ENCODE data around the gene TMA7B. TPM values are rescaled to one million over a fixed set of nuclear protein-coding genes. Genes with fewer than 3 reads are reported as not detected.

The TMA7B gene
- total RNA-seq, 2 experiments from 2014 or later, result 5.1 to 11.0 TPM

- Mint-ChIP-seq H3K27ac (no peak overlapping the region), H3K4me3 (no peak overlapping the region), H3K27me3 (peaks cover 56% of the 10 kb centered on the region), H3K9me3 (ENCODE audit: low read depth) (no peaks in the 10 kb centered on the region), H3K36me3 (no peaks in the 10 kb centered on the region), H3K4me1 (peaks cover 5% of the 10 kb centered on the region)
- ATAC-seq (no peak), DNase-seq (no peak)
- CTCF ChIA-PET, result interaction anchor here (1.1 kb wide), 1 partner anchor 28 kb away, joined by 6 read pairs; no protein-coding TSS in a partner anchor
These were observed 36.5 kb downstream of the TMA7B start for GRCh38 chr22:39996732-39997131.

- CTCF ChIA-PET, result no interaction called here
- Mint-ChIP-seq H3K27me3 (peaks cover 56% of the 10 kb centered on the region), H3K4me3 (no peak overlapping the region), H3K27ac (no peak overlapping the region), H3K36me3 (no peaks in the 10 kb centered on the region), H3K4me1 (peaks cover 5% of the 10 kb centered on the region), H3K9me3 (ENCODE audit: low read depth) (no peaks in the 10 kb centered on the region)
- no peak for ATAC-seq
- DNase-seq, result no peak
These were observed 37.2 kb downstream of the TMA7B start for GRCh38 chr22:39997421-39997820.

GRCh38 chr22:39997939-39998726 lies 37.9 kb downstream of the TMA7B start:
- no peak for DNase-seq
- Mint-ChIP-seq H3K9me3 (ENCODE audit: low read depth) (no peaks in the 10 kb centered on the region), H3K4me1 (peaks cover 5% of the 10 kb centered on the region), H3K27ac (no peak overlapping the region), H3K4me3 (no peak overlapping the region), H3K27me3 (peaks cover 54% of the 10 kb centered on the region), H3K36me3 (no peaks in the 10 kb centered on the region)
- no peak for ATAC-seq
- CTCF ChIA-PET, result interaction anchor here (1.7 kb wide), 1 partner anchor 21 kb away, joined by 3 read pairs; no protein-coding TSS in a partner anchor

- no peak for ATAC-seq
These were observed 39.1 kb downstream of the TMA7B start for GRCh38 chr22:39999144-39999757.

GRCh38 chr22:40000171-40000570 lies 40.0 kb downstream of the TMA7B start:
- no peaks in the 10 kb centered on the region for H3K4me1 Mint-ChIP-seq
- H3K27me3 Mint-ChIP-seq, result peaks cover 45% of the 10 kb centered on the region
- H3K4me3 Mint-ChIP-seq, result no peak overlapping the region
- no peaks in the 10 kb centered on the region for H3K36me3 Mint-ChIP-seq
- ATAC-seq (no peak), DNase-seq (no peak)
- CTCF ChIA-PET, result interaction anchor here (0.9 to 2.4 kb wide), 3 partner anchors 9 to 24 kb away, joined by 3 to 10 read pairs (median 3); no protein-coding TSS in a partner anchor
- no peaks in the 10 kb centered on the region for H3K9me3 Mint-ChIP-seq (ENCODE audit: low read depth)
- no peak overlapping the region for H3K27ac Mint-ChIP-seq

More at GRCh38 chr22:39999144-39999757, 39.1 kb downstream of the TMA7B start:
- CTCF ChIA-PET, result interaction anchor here (0.6 to 2.4 kb wide), 3 partner anchors 20 to 55 kb away, joined by 3 to 10 read pairs (median 4); no protein-coding TSS in a partner anchor
- peaks cover 43% of the 10 kb centered on the region for H3K27me3 Mint-ChIP-seq
- no peak for DNase-seq
- no peak overlapping the region for H3K27ac Mint-ChIP-seq
- H3K4me3 Mint-ChIP-seq, result no peak overlapping the region
- H3K9me3 Mint-ChIP-seq (ENCODE audit: low read depth), result no peaks in the 10 kb centered on the region
- H3K36me3 Mint-ChIP-seq, result no peaks in the 10 kb centered on the region
- H3K4me1 Mint-ChIP-seq, result no peaks in the 10 kb centered on the region

GRCh38 chr22:40001106-40001505 lies 40.9 kb downstream of the TMA7B start:
- Mint-ChIP-seq H3K36me3 (no peaks in the 10 kb centered on the region), H3K4me3 (no peak overlapping the region), H3K27ac (no peak overlapping the region), H3K4me1 (no peaks in the 10 kb centered on the region), H3K27me3 (peaks cover 41% of the 10 kb centered on the region), H3K9me3 (ENCODE audit: low read depth) (no peaks in the 10 kb centered on the region)
- ATAC-seq (no peak), DNase-seq (no peak)
- CTCF ChIA-PET, result interaction anchor here (0.9 to 2.4 kb wide), 2 partner anchors 8 to 23 kb away, joined by 3 to 10 read pairs; no protein-coding TSS in a partner anchor

GRCh38 chr22:40001800-40002577 lies 41.8 kb downstream of the TMA7B start:
- CTCF ChIA-PET, result interaction anchor here (3.9 kb wide), 1 partner anchor 23 kb away, joined by 11 read pairs; no protein-coding TSS in a partner anchor

GRCh38 chr22:40002935-40003715 lies 42.9 kb downstream of the TMA7B start:
- Mint-ChIP-seq H3K9me3 (ENCODE audit: low read depth) (no peaks in the 10 kb centered on the region), H3K4me1 (no peaks in the 10 kb centered on the region), H3K27me3 (peaks cover 38% of the 10 kb centered on the region), H3K36me3 (no peaks in the 10 kb centered on the region), H3K4me3 (no peak overlapping the region), H3K27ac (no peak overlapping the region)
- DNase-seq (no peak), ATAC-seq (no peak)
- CTCF ChIA-PET, result interaction anchor here (0.9 to 3.9 kb wide), 2 partner anchors 21 to 381 kb away, joined by 3 to 11 read pairs; no protein-coding TSS in a partner anchor

More at GRCh38 chr22:40001800-40002577, 41.8 kb downstream of the TMA7B start:
- Mint-ChIP-seq H3K27ac (no peak overlapping the region), H3K4me1 (no peaks in the 10 kb centered on the region), H3K9me3 (ENCODE audit: low read depth) (no peaks in the 10 kb centered on the region), H3K36me3 (no peaks in the 10 kb centered on the region), H3K4me3 (no peak overlapping the region), H3K27me3 (peaks cover 40% of the 10 kb centered on the region)
- no peak for ATAC-seq
- DNase-seq, result no peak

GRCh38 chr22:40004836-40005235 lies 44.6 kb downstream of the TMA7B start:
- H3K27me3 Mint-ChIP-seq, result peaks cover 55% of the 10 kb centered on the region
- H3K4me3 Mint-ChIP-seq, result no peak overlapping the region
- DNase-seq, result no peak
- H3K9me3 Mint-ChIP-seq (ENCODE audit: low read depth), result no peaks in the 10 kb centered on the region
- no peaks in the 10 kb centered on the region for H3K4me1 Mint-ChIP-seq
- no peak for ATAC-seq
- no peaks in the 10 kb centered on the region for H3K36me3 Mint-ChIP-seq
- CTCF ChIA-PET, result interaction anchor here (3.9 kb wide), 1 partner anchor 20 kb away, joined by 11 read pairs; no protein-coding TSS in a partner anchor
- H3K27ac Mint-ChIP-seq, result no peak overlapping the region

GRCh38 chr22:40006641-40007040 lies 46.4 kb downstream of the TMA7B start:
- DNase-seq, result no peak
- CTCF ChIA-PET, result interaction anchor here (0.9 kb wide), 1 partner anchor 472 kb away, joined by 3 read pairs; no protein-coding TSS in a partner anchor
- H3K27ac Mint-ChIP-seq, result no peak overlapping the region

GRCh38 chr22:40007853-40008710 lies 47.9 kb downstream of the TMA7B start:
- DNase-seq (no peak), ATAC-seq (no peak)
- Mint-ChIP-seq H3K9me3 (ENCODE audit: low read depth) (no peaks in the 10 kb centered on the region), H3K27ac (no peak overlapping the region), H3K4me1 (no peaks in the 10 kb centered on the region), H3K36me3 (no peaks in the 10 kb centered on the region), H3K4me3 (no peak overlapping the region), H3K27me3 (peaks cover 51% of the 10 kb centered on the region)
- CTCF ChIA-PET, result interaction anchor here (3.7 kb wide), 1 partner anchor 16 kb away, joined by 22 read pairs; no protein-coding TSS in a partner anchor

More at GRCh38 chr22:40006641-40007040, 46.4 kb downstream of the TMA7B start:
- Mint-ChIP-seq H3K27me3 (peaks cover 55% of the 10 kb centered on the region), H3K36me3 (no peaks in the 10 kb centered on the region), H3K4me1 (no peaks in the 10 kb centered on the region), H3K9me3 (ENCODE audit: low read depth) (no peaks in the 10 kb centered on the region), H3K4me3 (no peak overlapping the region)
- no peak for ATAC-seq

Data from activated CD8-positive, alpha-beta memory T cell treated with anti-CD3 and anti-CD28 coated beads, Interleukin-2, amount 10 ng/mL, durations not matched to agents 7 days and 5 days (primary cell).